NB4 (cell line): ENCODE data around the gene IQCH.

Source experiments
- CTCF ChIP-seq: IDR thresholded peaks from one replicate; pipeline ENCODE4 v1.5.1; 2012; ENCODE audit warnings: low read depth, low read length
- MYC ChIP-seq: IDR thresholded peaks from 2 replicates; pipeline ENCODE4 v1.6.1; 2011; ENCODE audit warnings: low read depth, low read length

DNA sequence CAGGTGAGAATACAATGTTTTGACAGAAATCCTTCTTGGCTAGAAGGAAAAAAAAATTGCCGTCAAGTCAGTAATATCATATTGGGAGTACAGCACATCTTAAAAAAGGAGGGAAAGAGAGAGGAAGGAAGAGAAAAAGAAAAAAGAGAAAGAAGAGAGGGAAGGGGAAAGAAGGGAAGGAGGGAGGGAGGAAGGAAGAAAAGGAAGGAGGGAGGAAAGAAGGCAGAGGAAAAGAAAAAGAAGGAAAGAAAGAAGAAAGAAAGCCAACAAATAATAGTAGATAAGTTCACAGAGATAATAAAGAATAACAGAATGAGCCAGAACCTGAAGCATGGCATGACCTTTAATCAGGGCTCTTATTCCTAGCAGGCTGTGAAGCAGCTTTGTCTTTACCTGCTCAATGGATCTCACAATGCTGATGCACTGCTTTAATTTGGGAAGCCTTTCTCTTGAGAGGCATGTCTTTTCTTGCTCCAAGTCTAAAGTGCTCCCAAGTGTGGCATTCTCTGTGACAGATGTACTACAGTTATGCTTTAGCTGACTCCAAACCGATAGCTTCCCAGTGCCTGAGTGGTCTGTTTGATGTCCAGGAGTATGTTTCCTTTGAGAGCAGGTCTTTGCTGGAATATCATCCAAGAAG lies 114.9 kb downstream of the IQCH start:
- no peak for TF ChIP-seq MYC
- no peak for TF ChIP-seq CTCF
